C4-2B (cell line): ENCODE data around the gene JOSD2.

ENCODE experiments used
- H3K27ac ChIP-seq: fragments of 450-650 bp; 2 replicates; pipeline ENCODE4 v1.5.1; 2017
- ZFX ChIP-seq: fragments of 450-650 bp; IDR thresholded peaks from 2 replicates; pipeline ENCODE4 v1.6.1; 2017
- TF ChIP-seq, protein P1 (sequence below): fragments of 450-650 bp; conservative IDR thresholded peaks from 2 replicates; pipeline ENCODE4 v1.5.1; 2017; ENCODE audit warnings: mild to moderate bottlenecking

Gene JOSD2

DNA sequence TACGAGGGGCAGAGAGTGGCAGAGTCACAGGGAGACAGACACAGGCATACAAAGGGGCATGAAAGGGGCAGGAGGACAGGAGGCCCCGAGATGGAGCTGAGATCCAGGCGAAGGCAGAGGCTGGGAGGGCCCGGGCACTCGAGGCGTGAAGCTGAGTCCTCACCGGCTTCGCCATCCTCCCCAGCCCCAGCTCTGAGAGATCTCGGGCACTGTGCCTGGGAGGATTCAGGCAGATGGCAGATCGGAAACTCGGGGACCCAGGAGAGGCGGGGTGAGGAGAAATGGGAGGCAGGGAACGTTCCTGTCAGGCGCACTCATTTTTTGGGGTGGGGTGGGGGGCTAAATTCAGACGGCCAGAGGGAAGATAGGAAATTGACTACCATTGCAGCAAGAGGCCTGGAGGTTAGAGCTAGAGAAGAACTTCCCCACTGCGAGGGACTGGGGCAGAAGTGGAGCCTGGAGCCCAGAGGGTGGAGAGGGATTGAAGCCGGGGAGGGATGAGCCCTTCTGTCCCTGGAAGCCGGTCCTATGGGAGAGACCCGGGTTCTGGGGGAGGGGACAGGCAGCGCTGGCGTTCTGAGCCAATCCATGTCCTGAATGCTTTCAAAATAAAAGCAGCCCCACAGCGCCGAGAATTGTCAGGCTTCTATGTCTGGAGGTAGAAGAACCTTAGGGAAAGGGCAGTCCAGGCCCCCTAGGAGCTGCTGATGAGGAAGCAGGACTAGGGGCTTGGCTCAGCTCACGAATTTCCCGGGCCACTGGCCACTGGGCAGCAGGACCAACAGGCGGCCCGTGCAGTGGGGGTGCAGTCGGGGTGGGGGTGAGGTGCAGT is 44.7 kb upstream of the JOSD2 start:
- H3K27ac ChIP-seq = no peak overlapping the region
- no peak for TF ChIP-seq ZFX
- TF ChIP-seq, protein P1, sequence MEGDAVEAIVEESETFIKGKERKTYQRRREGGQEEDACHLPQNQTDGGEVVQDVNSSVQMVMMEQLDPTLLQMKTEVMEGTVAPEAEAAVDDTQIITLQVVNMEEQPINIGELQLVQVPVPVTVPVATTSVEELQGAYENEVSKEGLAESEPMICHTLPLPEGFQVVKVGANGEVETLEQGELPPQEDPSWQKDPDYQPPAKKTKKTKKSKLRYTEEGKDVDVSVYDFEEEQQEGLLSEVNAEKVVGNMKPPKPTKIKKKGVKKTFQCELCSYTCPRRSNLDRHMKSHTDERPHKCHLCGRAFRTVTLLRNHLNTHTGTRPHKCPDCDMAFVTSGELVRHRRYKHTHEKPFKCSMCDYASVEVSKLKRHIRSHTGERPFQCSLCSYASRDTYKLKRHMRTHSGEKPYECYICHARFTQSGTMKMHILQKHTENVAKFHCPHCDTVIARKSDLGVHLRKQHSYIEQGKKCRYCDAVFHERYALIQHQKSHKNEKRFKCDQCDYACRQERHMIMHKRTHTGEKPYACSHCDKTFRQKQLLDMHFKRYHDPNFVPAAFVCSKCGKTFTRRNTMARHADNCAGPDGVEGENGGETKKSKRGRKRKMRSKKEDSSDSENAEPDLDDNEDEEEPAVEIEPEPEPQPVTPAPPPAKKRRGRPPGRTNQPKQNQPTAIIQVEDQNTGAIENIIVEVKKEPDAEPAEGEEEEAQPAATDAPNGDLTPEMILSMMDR = no peak

DNA sequence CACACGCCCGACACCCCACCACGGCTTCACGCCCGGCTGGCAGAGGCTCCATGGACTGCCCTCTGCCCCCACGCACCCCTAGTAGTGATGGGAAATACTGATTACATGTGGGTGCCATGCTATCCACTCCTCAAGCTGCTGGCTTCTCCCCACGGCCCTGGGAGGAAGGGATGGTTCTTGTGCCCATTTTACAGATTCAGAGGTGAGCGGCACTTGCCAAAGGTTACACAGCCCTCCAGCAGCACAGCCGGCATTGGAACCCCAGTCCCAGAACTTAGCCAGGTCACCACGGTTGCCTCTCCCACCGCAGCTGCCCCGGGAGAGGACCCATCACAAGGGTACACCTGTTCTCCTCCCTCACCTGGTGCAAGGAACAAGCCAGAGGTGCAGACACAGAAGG is 44.0 kb upstream of the JOSD2 start:
- no peak overlapping the region for H3K27ac ChIP-seq
- TF ChIP-seq, protein P1 = no peak
- TF ChIP-seq ZFX = no peak

DNA sequence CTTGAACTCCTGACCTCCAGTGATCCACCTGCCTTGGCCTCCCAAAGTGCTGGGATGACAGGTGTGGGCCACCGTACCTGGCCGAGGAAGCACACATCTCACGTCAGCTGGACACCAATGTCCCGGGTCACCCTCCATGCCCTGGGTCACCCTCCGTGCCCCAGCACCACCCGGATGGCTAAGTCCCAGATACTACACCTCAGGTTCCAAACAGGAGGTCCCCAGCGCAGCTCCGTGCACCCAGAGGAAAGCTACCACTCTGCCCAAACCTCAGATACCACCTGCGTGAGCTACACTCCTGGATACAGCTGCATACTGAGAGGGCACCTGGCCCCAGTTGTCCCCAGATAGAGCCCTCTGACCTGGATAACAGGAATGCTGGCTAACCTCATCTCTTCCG is 43.2 kb upstream of the JOSD2 start:
- TF ChIP-seq ZFX = no peak
- TF ChIP-seq, protein P1 = no peak
- H3K27ac ChIP-seq = no peak overlapping the region

DNA sequence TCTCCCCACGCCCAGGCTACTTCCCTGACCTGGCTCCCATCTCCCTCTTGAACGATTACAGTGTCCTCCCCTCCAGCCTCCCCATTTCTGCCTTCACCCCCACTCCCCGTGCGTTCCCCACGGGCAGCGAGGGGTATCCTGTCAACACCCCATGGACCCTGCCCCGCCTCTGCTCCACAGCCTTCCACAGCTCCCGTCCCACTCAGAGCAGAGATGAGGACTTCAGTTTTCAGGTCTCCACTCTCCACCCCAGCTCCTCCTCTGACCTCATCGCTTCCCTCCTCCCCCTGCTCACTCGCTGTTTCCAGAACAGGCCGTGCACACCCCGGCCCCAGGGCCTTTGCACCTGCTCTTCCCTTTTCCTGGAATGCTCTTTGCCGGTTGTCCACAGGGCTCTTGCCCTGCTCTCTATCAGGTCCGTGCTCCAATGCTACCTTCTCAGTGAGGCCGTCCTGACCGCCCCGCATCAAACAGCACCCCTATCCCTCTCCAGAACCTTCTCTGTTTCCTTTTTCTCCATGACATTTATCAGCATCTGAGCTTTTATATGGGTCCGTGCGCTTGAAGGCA is 42.2 kb upstream of the JOSD2 start:
- H3K27ac ChIP-seq = no peak overlapping the region
- no peak for TF ChIP-seq ZFX
- TF ChIP-seq, protein P1 = no peak

DNA sequence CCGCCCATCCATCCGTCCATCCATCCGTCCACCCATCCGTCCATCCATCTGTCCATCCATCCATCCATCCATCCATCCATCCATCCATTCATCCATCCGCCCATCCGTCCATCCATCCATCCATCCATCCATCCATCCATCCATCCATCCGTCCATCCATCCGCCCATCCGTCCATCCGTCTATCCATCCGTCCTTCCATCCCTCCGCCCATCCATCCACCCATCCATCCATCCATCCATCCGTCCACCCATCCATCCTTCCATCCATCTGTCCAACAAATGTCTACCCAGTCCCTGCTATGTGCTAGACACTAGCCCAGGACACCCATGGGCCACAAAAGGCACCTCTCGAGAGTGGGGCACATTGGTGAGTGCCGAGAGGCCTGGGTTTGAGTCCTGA is 41.5 kb upstream of the JOSD2 start:
- TF ChIP-seq ZFX = no peak
- TF ChIP-seq, protein P1 = no peak
- no peak overlapping the region for H3K27ac ChIP-seq

DNA sequence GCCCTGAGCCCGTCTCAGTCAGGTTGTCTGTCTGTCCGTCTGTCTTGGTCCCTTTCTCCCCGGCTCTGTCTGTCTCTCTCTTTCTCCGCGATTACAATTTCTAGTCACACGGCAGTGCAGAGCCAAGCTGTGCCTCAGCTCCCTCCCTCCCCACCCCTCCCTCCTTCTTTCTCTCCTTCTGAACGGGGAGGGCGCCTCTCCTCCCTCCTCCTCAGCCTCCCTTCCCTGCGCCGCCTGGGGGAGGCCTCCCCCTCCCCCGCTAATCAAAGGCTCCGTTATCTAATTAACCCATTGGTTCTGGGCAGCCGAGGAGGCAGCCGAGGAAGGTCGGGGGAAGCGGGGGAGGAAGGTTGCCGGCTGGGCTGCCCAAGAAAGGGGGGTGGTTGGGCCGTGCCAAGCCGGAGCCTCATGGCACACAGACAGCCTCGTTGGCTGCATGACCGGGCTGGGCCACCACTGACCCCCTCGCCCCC is 40.8 kb upstream of the JOSD2 start:
- no peak overlapping the region for H3K27ac ChIP-seq
- TF ChIP-seq ZFX = no peak
- TF ChIP-seq, protein P1 = no peak

DNA sequence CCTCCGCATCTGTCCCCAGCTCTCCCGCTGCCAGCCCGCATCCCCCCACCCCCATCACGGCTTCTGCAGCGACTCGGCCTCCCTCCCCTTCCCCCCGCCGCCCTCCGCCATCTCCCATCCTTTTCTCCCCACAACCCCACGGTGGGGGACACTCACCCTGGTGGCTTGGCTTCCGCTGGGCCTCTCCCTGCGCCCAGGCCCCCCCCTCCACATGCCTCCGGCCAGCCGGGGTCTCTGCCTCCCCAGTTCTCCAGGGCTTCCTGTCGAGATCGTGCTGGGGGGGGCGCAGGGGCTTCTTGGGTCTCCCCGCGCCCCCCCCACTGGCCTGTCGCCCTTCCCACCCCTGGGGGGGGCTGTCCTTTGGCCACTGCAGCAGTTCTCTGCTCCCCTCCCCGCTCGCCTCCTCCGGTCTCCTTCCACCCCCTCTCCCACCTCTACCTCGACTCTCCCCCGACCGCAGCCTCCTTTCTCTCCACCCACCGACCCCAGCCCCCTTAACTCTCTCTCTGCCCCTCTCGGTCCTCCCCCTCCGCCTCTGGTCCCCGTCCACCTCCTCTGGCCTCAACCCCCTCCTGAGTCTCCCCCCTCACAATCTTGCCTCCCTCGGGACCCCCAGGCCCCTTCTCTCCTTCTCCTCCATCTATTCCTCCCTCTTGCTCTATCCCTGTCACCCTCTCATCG is 40.2 kb upstream of the JOSD2 start:
- TF ChIP-seq, protein P1 = no peak
- TF ChIP-seq ZFX = no peak
- no peak overlapping the region for H3K27ac ChIP-seq
